GM21723 (cell line): ENCODE measurements around the gene CNPY4.

ENCODE experiments used
- ATAC-seq: cut with Tn5 transposase; IDR thresholded peaks from one replicate; pipeline ENCODE4 v1.9.1; 2021; ENCODE audit warnings: mild to moderate bottlenecking, moderate library complexity; ENCODE audit not compliant: unreplicated experiment

CNPY4 gene

GRCh38 chr7:100119072-100119969, at the start of gene CNPY4, which contains the start of gene TAF6:
Gene CNPY4, plus strand, starts transcription at chr7:100119634. Its CDS starts 111 bp downstream, at chr7:100119745.
Gene TAF6, minus strand, starts transcription at chr7:100119358. Its CDS starts 5,149 bp downstream, at chr7:100114209.
- ATAC-seq: peak; percentile 71

- ATAC-seq: no peak
Measured at GRCh38 chr7:100069991-100070390, 49.4 kb upstream of the CNPY4 start.

- no peak for ATAC-seq
Measured at GRCh38 chr7:100071018-100071723, 48.3 kb upstream of the CNPY4 start.

- ATAC-seq: no peak
Measured at GRCh38 chr7:100072462-100072861, 47.0 kb upstream of the CNPY4 start.

- ATAC-seq: no peak
Measured at GRCh38 chr7:100074841-100075240, 44.6 kb upstream of the CNPY4 start.

- no peak for ATAC-seq
Measured at GRCh38 chr7:100075418-100075817, 44.0 kb upstream of the CNPY4 start.

- ATAC-seq: no peak
Measured at GRCh38 chr7:100077205-100077604, 42.2 kb upstream of the CNPY4 start.

- no peak for ATAC-seq
Measured at GRCh38 chr7:100079024-100079560, 40.3 kb upstream of the CNPY4 start.

- ATAC-seq: no peak
Measured at GRCh38 chr7:100080907-100081534, 38.4 kb upstream of the CNPY4 start.

- peak; percentile 83 for ATAC-seq
Measured at GRCh38 chr7:100081535-100082102, 37.8 kb upstream of the CNPY4 start, which contains the start of gene ZNF3. Gene ZNF3, minus strand, starts transcription at chr7:100081723. Its CDS starts 4,366 bp downstream, at chr7:100077357.

GRCh38 chr7:100082978-100083377, 36.5 kb upstream of the CNPY4 start:
- no peak for ATAC-seq

GRCh38 chr7:100085515-100085914, 33.9 kb upstream of the CNPY4 start:
- no peak for ATAC-seq

- no peak for ATAC-seq
Measured at GRCh38 chr7:100087055-100087750, 32.2 kb upstream of the CNPY4 start.

- ATAC-seq: no peak
Measured at GRCh38 chr7:100088095-100088620, 31.3 kb upstream of the CNPY4 start.

GRCh38 chr7:100088621-100089457, 30.6 kb upstream of the CNPY4 start, which contains the start of gene COPS6:
Gene COPS6, plus strand, starts transcription at chr7:100088969. Its CDS starts 22 bp downstream, at chr7:100088991.
- ATAC-seq: peak; percentile 62

GRCh38 chr7:100089458-100090196, 29.8 kb upstream of the CNPY4 start:
- ATAC-seq: no peak

GRCh38 chr7:100090527-100091410, 28.7 kb upstream of the CNPY4 start:
- no peak for ATAC-seq
